Left renal cortex interstitium (tissue), 4 donors: ENCODE measurements around the gene PPP4R4. TPM values are rescaled to one million over a fixed set of nuclear protein-coding genes. Genes with fewer than 3 reads are reported as not detected.

Source experiments
- polyA plus RNA-seq, 4 donors: library from polyadenylated mRNA; unstranded; fragments of 120-200 nt; gene quantifications; one replicate each; pipeline ENCODE4 v1.2.1, GENCODE V29; 2013; ENCODE audit not compliant: insufficient read length in 4 of 4

Gene PPP4R4
- polyA plus RNA-seq, 4 donors, result 0.25 to 0.28 (median 0.28) TPM

Other genes with a start within 250 kb of the PPP4R4 start
- gene FAM181A, start 247.0 kb upstream of the PPP4R4 start, polyA plus RNA-seq, result under 1 TPM in 1 of 4 donors, not detected in 3; 0.09 TPM
- gene ASB2, start 197.8 kb upstream of the PPP4R4 start, polyA plus RNA-seq, result under 1 TPM; 0.30 to 0.59 (median 0.42) TPM
- not detected for gene CCDC197, start 177.0 kb upstream of the PPP4R4 start, polyA plus RNA-seq
- gene OTUB2, start 148.0 kb upstream of the PPP4R4 start, polyA plus RNA-seq, result 1 to 10 TPM; 4.2 to 5.0 (median 4.6) TPM
- gene DDX24, start 93.1 kb upstream of the PPP4R4 start, polyA plus RNA-seq, result 100 to 1,000 TPM; 155 to 187 (median 166) TPM
- gene IFI27L1, start 93.0 kb upstream of the PPP4R4 start, polyA plus RNA-seq, result 10 to 100 TPM; 25.5 to 33.0 (median 31.5) TPM
- 1 to 10 TPM; 4.4 to 8.2 (median 6.3) TPM for gene IFI27, start 63.6 kb upstream of the PPP4R4 start, polyA plus RNA-seq
- gene IFI27L2, start 44.7 kb upstream of the PPP4R4 start, polyA plus RNA-seq, result 10 to 100 TPM; 18.3 to 47.3 (median 24.0) TPM
- under 1 TPM; 0.06 to 0.78 (median 0.21) TPM for gene SERPINA10, start 118.9 kb downstream of the PPP4R4 start, polyA plus RNA-seq
- gene SERPINA6, start 149.0 kb downstream of the PPP4R4 start, polyA plus RNA-seq, result 10 to 100 TPM in 1 of 4 donors, 1 to 10 TPM in 3; 2.1 to 11.2 (median 7.6) TPM
- not detected for gene SERPINA2, start 192.4 kb downstream of the PPP4R4 start, polyA plus RNA-seq
- 100 to 1,000 TPM in 1 of 4 donors, 10 to 100 TPM in 3; 51.1 to 225 (median 90.9) TPM for gene SERPINA1, start 214.3 kb downstream of the PPP4R4 start, polyA plus RNA-seq